ENCODE results near the gene SLC37A1.

DNA sequence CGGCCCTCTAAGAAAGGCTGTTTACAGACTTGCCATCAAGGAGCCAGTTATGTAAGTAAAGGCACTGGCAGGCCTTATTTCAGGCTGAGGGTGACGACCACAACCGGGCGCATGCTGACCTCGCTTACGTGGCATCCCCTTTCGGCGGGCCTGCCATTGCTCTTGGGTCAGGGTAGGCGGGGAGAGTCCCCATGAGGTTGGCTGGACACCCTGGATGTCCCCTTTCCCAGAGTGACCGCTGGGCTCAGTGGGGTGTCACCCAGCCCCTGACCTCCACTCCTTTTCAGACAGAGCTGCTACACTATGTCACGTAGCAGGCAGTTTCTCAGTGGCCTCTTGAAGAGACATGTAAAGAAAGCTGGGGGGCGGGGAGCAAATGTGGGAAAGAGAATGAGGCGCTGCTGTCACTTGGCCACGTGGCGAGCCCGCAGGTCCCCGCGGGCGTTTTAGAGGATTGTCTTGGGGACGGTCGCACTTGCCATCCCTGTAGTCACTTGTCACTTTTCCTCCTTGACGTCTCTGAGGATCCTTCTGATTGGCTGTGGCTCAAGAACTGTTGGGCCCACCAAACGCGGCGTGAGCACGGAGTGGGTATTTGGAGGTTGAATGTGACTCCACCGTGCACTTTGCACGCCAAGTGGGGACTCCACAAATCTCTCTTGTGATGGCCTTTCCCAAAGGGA is 42.2 kb downstream of the SLC37A1 start:
- TF ChIP-seq, protein P1, sequence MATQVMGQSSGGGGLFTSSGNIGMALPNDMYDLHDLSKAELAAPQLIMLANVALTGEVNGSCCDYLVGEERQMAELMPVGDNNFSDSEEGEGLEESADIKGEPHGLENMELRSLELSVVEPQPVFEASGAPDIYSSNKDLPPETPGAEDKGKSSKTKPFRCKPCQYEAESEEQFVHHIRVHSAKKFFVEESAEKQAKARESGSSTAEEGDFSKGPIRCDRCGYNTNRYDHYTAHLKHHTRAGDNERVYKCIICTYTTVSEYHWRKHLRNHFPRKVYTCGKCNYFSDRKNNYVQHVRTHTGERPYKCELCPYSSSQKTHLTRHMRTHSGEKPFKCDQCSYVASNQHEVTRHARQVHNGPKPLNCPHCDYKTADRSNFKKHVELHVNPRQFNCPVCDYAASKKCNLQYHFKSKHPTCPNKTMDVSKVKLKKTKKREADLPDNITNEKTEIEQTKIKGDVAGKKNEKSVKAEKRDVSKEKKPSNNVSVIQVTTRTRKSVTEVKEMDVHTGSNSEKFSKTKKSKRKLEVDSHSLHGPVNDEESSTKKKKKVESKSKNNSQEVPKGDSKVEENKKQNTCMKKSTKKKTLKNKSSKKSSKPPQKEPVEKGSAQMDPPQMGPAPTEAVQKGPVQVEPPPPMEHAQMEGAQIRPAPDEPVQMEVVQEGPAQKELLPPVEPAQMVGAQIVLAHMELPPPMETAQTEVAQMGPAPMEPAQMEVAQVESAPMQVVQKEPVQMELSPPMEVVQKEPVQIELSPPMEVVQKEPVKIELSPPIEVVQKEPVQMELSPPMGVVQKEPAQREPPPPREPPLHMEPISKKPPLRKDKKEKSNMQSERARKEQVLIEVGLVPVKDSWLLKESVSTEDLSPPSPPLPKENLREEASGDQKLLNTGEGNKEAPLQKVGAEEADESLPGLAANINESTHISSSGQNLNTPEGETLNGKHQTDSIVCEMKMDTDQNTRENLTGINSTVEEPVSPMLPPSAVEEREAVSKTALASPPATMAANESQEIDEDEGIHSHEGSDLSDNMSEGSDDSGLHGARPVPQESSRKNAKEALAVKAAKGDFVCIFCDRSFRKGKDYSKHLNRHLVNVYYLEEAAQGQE (IDR thresholded peaks at IDR 0.05; ENCODE audit: insufficient replicate concordance, low read depth), result no peak
- TF ChIP-seq, protein P2, sequence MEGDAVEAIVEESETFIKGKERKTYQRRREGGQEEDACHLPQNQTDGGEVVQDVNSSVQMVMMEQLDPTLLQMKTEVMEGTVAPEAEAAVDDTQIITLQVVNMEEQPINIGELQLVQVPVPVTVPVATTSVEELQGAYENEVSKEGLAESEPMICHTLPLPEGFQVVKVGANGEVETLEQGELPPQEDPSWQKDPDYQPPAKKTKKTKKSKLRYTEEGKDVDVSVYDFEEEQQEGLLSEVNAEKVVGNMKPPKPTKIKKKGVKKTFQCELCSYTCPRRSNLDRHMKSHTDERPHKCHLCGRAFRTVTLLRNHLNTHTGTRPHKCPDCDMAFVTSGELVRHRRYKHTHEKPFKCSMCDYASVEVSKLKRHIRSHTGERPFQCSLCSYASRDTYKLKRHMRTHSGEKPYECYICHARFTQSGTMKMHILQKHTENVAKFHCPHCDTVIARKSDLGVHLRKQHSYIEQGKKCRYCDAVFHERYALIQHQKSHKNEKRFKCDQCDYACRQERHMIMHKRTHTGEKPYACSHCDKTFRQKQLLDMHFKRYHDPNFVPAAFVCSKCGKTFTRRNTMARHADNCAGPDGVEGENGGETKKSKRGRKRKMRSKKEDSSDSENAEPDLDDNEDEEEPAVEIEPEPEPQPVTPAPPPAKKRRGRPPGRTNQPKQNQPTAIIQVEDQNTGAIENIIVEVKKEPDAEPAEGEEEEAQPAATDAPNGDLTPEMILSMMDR (IDR thresholded peaks at IDR 0.05; ENCODE audit: insufficient read depth, low read length), result no peak
- no peak for TF ChIP-seq GABPA (IDR thresholded peaks at IDR 0.05; ENCODE audit: low read depth)
- TF ChIP-seq POLR2AphosphoS5 (IDR thresholded peaks at IDR 0.05; ENCODE audit: low read depth), result no peak
